NB4 (cell line): Measurements from ENCODE around the gene SLC52A3.
A peak's percentile ranks its signal among the peaks of the same experiment; 100 is the strongest.

ENCODE experiments used
- DNase-seq: peaks from one replicate; pipeline ENCODE4 v3.0.0; 2010; ENCODE audit warnings: low read depth
- H3K4me3 ChIP-seq: one replicate; pipeline ENCODE4 v1.5.1; 2011; ENCODE audit warnings: mild to moderate bottlenecking, low read depth, low read length, moderate library complexity
- MYC ChIP-seq: IDR thresholded peaks from 2 replicates; pipeline ENCODE4 v1.6.1; 2011; ENCODE audit warnings: low read depth, low read length
- POLR2A ChIP-seq: IDR thresholded peaks from 2 replicates; pipeline ENCODE4 v1.6.1; 2011; ENCODE audit warnings: mild to moderate bottlenecking; ENCODE audit not compliant: insufficient read length; ENCODE audit errors: extremely low read depth
- TF ChIP-seq, protein P1 (sequence below): IDR thresholded peaks from 2 replicates; pipeline ENCODE4 v1.6.1; 2011; ENCODE audit warnings: low read depth, low read length
- TF ChIP-seq, protein P2 (sequence below): IDR thresholded peaks from one replicate; pipeline ENCODE4 v1.5.1; 2012; ENCODE audit warnings: low read depth, low read length

Gene SLC52A3

DNA sequence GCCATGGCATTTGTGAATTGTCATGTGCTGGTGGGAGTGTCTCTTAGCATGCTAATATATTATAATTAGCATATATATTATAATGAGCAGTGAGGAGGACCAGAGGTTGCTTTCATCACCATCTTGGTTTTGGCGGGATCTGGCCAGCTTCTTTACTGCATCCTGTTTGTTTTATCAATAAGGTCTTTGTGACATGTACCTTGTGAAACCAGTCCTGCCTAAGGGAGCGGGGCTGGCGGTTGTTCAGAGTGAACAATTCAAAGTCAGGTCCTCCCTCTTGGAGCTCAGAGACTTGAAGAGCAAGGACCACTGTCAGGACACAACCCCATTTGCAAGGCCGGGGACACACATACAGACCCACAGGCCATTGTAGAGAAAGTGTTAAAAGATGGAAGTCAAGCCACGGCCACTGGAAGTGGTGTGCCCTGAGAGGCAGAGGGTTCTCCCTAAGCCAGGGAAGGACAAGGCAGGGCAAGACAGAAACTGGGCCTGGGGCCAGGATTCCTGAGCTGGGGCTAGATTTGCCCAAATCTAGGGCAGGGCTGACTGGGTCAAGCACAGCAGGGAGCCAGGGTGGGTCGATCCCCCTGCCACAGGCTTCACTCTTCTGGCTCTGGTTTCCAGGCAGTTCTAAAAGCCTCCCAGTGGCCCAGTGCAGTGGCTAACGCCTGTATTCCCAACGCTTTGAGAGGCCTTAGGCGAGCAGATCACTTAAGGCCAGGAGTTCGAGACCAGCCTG lies 14.2 kb downstream of the SLC52A3 start:
- no peak for DNase-seq
- TF ChIP-seq POLR2A: no peak
- TF ChIP-seq, protein P1, sequence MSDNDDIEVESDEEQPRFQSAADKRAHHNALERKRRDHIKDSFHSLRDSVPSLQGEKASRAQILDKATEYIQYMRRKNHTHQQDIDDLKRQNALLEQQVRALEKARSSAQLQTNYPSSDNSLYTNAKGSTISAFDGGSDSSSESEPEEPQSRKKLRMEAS: no peak
- TF ChIP-seq, protein P2, sequence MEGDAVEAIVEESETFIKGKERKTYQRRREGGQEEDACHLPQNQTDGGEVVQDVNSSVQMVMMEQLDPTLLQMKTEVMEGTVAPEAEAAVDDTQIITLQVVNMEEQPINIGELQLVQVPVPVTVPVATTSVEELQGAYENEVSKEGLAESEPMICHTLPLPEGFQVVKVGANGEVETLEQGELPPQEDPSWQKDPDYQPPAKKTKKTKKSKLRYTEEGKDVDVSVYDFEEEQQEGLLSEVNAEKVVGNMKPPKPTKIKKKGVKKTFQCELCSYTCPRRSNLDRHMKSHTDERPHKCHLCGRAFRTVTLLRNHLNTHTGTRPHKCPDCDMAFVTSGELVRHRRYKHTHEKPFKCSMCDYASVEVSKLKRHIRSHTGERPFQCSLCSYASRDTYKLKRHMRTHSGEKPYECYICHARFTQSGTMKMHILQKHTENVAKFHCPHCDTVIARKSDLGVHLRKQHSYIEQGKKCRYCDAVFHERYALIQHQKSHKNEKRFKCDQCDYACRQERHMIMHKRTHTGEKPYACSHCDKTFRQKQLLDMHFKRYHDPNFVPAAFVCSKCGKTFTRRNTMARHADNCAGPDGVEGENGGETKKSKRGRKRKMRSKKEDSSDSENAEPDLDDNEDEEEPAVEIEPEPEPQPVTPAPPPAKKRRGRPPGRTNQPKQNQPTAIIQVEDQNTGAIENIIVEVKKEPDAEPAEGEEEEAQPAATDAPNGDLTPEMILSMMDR: no peak
- TF ChIP-seq MYC: no peak
- no peak overlapping the region for H3K4me3 ChIP-seq

DNA sequence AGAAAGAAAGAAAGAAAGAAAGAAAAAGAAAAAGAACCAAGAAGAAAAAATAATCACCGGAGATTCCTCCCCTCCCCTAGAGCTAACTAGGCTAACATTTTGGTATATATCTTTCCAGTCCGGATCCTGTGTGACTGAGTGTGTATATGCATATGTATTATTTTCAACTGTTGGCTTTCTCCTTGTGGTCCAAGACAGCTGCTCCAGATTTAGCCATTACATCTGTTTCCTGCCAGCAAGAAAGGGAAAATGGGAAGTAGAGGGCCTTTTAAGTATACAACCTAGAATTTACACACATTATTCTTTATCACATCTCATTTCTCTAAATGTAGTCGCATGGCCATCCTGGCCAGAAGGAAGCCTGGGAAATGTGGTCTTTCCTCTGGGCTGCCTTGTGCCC lies 15.2 kb downstream of the SLC52A3 start:
- H3K4me3 ChIP-seq: no peak overlapping the region
- TF ChIP-seq POLR2A (no peak), MYC (no peak)
- TF ChIP-seq, protein P1: no peak
- TF ChIP-seq, protein P2: no peak
- no peak for DNase-seq

DNA sequence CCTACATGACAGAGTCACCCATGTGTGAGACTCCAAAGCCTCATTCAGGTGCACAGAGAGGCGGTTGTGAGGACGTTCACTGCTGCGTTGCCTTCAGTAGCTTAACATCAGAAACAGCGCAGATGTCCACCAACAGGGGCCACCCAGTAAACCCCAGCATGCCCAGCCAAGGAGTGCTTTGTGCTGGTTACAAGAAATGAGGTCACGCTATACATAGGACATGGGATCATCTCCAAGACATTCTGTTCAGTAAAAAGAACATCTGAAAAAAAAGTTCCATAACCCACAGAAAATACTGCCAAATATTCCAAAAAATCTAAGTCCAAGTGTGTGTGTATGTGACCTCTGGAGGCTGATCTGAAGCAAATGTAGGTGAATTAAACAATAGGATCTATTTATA lies 16.0 kb downstream of the SLC52A3 start:
- no peak overlapping the region for H3K4me3 ChIP-seq
- DNase-seq: no peak
- TF ChIP-seq, protein P1: no peak
- TF ChIP-seq, protein P2: no peak
- no peak for TF ChIP-seq POLR2A
- TF ChIP-seq MYC: no peak

DNA sequence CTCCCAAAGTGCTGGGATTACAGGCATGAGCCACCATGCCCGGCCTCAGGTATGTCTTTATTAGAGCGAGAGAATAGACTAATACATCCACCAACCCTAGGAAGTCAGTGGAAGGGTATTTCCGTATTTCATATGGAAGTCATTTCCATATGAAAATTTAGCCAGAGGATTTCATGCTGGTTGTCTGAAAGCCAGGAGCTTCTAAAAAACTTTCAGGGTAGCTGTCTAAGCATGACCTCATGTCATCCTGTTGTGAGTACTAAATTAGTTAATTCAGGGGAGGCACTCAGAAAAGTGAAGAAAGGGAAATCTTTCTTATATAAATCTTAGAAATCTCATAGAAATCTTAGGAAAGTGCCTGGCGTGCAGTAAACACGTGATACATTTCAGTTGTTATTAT lies 16.5 kb downstream of the SLC52A3 start:
- TF ChIP-seq, protein P1: no peak
- TF ChIP-seq POLR2A (no peak), MYC (no peak)
- no peak for DNase-seq
- no peak overlapping the region for H3K4me3 ChIP-seq

DNA sequence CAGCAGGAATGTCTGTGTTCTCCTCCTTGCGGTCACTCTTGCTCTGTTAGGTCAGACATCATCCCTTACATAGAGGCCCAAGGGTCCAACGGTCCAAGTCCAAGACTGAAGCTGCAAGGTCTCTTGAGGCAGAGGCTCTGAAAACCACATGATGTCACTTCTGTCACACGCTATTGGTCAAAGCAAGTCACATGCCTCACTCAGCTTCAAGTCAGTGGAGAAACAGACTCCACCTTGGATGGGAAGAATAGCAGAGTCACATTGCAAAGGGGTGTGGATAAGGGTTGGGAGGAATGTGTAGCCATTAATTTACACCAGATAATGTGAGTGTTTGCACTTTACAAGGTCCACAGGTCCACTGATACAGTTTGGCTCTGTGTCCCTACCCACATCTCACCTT lies 17.5 kb downstream of the SLC52A3 start:
- TF ChIP-seq, protein P2: no peak
- no peak for TF ChIP-seq POLR2A
- TF ChIP-seq, protein P1: no peak
- TF ChIP-seq MYC: no peak
- peak; percentile 35 for DNase-seq
- no peak overlapping the region for H3K4me3 ChIP-seq

DNA sequence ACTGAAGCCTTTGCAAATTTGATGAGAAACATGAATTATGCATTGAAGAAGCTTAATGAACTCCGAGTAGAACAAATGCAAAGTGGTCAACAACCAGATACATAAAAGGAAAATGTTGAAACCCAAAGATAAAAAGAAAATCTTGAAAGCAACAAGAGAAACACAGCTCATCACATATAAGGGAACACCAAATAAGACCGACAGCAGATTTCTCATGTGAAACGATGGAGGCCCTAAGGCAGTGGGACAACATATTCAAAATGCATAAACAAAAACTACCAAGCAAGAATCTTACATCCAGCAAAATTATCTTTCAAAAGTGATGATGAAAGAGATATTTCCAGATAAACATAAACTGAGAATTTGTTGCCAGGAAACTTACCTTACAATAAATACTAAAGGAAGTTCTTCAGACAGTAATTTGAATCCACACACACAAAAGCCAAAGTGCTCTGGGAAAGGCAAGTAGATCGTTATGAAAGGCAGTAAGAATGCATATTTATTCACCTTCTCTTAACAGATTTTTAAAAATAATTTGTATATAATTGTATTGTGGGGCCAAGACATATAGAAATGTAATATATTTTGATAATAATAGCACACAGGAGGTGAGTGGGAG lies 22.5 kb downstream of the SLC52A3 start:
- TF ChIP-seq MYC (no peak), POLR2A (no peak)
- TF ChIP-seq, protein P2: no peak
- TF ChIP-seq, protein P1: no peak
- no peak overlapping the region for H3K4me3 ChIP-seq
- DNase-seq: no peak
